HTR-8/SVneo (cell line): ENCODE measurements around the gene SLC16A6.
"Not testable (repeated sequence)": the region's sequence is repeated elsewhere in the genome, so short reads cannot be mapped to it uniquely, and the experiment has no call there.

Source experiments
- DNase-seq: peaks from one replicate; pipeline ENCODE4 v3.0.0; 2011; ENCODE audit warnings: low spot score, mixed read lengths; ENCODE audit not compliant: insufficient read length
- FAIRE-seq: peaks from 2 replicates; lab custom pipeline; 2011; peaks lifted over from hg19 to GRCh38; lab: Jason Lieb, UNC

The SLC16A6 gene

DNA sequence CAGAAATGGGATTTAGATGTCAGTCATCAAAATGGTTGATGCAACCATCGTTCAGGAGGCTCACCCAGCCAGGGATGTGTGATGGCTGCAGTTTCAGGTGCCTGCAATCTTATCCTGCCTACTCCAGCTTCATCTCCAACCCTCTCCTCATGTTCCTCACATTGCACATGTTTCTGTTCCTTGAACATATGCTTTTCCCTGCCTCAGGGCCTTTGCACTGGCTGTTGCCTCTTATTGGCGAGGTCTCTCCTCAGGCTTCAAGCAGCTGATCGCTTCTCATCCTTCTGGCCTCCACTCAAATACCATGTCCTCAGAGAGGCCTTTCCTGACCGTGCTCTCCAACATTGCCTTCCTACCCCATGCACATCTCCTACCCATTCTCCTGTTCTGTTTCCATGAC, 25.0 kb upstream of the SLC16A6 start:
- DNase-seq, result no peak
- FAIRE-seq, result no peak

DNA sequence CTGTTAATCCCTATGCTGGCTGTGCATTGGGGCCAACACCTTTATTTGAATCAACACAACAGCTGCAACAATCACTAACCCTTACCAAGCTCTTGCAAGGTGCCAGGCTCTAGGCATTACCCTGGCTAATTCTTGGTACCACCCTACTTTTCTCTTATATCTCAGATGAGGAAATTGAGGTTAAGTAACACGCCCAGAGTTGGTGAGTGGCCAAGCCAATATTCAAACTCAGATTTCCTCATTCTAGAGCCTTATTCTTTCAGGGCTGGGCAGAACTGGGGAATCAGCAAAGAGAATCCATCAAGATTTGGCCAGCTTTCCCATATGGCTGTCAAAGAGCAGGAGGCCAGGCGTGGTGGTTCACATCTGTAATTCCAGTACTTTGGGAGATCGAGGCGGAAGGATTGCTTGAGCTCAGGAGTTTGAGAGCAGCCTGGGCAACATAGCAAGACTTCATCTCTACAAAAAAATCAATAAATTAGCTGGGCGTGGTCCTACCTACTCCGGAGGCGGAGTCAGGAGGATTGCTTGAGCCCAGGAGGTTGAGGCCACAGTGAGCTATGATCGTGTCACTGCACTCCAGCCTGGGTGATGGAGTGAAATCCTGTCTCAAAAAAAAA, 24.1 kb upstream of the SLC16A6 start:
- DNase-seq, result no peak
- FAIRE-seq, result no peak

DNA sequence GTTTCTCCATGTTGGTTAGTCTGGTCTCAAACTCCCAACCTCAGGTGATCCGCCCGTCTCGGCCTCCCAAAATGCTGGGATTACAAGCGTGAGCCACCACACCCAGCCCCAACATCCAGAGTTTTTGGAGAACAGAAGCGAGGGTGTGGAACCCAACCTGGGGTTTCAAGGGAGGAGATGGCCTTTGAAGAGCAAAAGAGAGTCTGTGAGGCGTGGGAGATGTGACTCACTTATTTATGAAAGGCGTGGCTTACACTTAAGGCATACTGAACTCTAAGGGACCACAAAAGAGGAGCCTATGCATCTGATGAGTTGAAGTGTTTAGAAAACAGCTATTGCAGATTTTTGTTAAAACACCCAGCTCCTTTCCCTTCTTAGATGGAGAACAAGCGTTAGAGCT, 19.2 kb upstream of the SLC16A6 start:
- FAIRE-seq (no peak), DNase-seq (no peak)

DNA sequence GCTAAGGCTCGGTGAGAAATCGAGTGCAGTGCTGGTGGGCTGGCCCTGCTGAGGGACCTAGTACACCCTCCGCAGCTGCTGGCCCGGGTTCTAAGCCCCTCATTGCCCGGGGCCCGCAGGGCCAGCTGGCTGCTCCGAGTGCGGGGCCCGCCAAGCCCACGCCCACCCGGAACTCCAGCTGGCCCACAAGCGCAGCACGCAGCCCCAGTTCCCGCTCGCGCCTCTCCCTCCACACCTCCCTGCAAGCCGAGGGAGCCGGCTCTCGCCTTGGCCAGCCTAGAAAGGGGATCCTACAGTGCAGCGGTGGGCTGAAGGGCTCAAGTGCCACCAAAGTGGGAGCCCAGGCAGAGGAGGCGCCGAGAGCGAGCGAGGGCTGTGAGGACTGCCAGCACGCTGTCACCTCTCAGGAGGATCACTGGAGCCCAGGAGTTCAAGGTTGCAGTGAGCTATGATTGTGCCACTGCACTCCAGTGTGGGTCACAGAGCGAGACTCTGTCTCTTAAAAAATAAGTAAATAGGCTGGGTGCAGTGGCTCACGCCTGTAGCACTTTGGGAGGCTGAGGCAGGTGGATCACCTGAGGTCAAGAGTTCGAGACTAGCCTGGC, 18.2 kb upstream of the SLC16A6 start:
- not testable (repeated sequence) for DNase-seq, FAIRE-seq

DNA sequence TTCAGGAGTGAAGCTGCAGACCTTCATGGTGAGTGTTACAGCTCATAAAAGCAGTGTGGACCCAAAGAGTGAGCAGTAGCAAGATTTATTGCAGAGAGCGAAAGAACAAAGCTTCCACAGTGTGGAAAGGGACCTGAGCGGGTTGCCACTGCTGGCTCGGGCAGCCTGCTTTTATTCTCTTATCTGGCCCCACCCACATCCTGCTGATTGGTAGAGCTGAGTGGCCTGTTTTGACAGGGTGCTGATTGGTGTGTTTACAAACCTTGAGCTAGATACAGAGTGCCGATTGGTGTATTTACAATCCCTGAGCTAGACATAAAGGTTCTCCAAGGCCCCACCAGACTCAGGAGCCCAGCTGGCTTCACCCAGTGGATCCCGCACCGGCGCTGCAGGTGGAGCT, 17.6 kb upstream of the SLC16A6 start:
- DNase-seq, FAIRE-seq: not testable (repeated sequence)

DNA sequence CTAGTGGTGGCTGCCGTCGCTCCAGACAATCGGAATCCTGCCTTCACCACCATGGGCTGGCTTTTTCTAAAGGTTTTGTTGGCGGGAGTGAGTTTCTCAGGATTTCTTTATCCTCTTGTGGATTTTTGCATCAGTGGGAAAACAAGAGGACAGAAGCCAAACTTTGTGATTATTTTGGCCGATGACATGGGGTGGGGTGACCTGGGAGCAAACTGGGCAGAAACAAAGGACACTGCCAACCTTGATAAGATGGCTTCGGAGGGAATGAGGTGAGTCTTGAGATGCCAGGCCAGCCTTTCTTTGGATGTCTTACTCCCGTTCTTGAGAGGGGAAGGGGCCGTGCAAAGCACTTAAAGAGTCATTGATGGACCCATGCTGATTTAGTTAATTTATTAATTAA, 16.5 kb upstream of the SLC16A6 start:
- DNase-seq (no peak), FAIRE-seq (no peak)

DNA sequence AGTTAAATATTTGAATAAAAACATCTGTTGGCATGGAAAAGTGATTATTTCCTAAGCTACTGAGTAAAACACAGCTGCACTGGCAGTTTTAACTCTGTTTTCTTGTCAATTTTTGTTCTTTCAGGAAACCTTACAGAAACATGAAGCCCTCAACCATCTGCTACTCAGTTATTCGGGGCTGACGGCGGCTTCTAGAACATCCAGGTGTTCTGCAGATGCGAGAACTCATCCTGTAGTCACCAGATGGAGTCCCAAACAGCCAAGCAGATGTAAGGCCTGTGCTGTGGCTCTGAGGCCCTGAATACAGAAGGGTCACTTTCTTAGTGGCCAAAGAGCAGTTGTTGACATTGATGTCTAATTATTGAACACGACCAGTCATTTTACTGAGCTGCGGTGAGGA, 15.9 kb upstream of the SLC16A6 start:
- DNase-seq, result no peak
- no peak for FAIRE-seq

DNA sequence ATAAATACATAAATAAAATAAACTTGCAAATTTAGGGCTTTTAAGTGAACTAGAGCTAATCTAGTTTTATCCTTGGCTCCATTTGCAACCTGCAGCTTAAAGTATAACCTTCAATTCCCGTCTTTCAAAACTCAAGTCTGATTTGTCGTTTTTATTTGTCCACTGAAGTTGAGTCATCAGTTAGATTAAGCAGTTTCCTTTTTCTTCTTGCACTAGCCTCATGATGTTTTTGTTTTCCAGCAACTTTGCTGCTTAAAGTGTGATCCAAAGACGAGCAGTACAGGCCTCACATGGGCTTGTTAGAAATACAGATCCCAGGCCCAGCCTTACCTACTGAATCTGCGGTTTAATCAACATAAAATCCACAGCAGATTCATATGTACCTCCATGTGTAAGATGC, 14.2 kb upstream of the SLC16A6 start:
- DNase-seq, result no peak
- no peak for FAIRE-seq

DNA sequence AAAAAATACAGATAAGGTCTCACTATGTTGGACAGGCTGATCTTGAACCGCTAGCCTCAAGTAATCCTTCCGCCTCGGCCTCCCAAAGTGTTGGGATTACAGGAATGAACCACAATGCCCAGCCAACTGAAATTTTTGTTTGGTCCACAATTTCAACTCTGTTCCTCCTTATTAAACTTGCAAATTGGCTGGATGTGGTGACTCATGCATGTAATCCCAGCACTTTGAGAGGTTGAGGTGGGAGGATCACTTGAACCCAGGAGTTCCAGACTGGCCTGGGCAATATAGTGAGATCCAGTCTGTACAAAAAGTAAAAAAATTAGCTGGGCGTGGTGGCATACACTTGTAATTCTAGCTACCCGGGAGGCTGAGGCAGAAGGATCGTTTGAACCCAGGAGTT, 13.8 kb upstream of the SLC16A6 start:
- DNase-seq, result no peak
- no peak for FAIRE-seq

DNA sequence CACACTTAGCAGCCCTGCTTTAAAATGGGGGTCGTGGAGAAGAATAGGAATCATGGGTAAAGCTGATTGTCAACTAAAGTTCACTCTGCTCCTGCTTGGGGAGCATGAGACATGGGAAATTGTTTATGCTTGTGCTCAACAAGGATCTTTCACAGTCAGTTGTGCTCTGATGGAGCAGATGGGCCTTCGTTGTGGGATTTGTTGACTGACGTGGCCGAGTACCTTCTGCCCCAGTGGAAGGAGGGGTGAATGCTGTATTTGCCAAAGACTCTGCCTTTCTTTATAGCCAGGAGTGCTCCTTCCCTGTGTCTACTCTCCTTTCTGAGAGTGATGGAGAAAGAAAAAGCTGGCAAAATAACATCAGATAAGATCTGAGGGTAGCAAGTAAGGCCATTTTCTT, 11.7 kb upstream of the SLC16A6 start:
- FAIRE-seq (no peak), DNase-seq (no peak)

DNA sequence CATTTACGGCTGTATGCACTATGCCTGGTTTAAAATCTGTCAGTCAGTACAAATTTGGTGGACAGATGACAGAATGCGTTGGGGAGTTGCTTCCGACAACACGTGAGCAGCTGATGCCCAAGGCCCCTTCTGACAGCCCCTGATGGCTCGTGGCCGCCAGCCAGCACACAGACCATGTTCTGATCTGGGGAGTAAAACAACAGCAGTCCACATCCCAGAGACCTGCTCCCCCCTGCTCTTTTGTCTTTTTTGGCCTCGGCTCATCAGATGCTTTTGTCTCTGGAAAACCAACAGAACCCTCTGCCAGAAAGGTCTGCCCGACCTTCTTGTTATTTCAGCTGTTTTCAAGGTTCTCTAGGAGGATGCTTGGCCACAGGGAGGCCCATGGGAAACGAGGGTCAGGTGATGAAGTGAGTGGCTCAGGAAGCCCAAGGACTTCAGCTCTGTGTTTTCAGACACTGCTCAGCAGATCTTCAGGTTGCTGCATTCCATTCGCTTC, 11.2 kb upstream of the SLC16A6 start:
- DNase-seq (no peak), FAIRE-seq (no peak)

DNA sequence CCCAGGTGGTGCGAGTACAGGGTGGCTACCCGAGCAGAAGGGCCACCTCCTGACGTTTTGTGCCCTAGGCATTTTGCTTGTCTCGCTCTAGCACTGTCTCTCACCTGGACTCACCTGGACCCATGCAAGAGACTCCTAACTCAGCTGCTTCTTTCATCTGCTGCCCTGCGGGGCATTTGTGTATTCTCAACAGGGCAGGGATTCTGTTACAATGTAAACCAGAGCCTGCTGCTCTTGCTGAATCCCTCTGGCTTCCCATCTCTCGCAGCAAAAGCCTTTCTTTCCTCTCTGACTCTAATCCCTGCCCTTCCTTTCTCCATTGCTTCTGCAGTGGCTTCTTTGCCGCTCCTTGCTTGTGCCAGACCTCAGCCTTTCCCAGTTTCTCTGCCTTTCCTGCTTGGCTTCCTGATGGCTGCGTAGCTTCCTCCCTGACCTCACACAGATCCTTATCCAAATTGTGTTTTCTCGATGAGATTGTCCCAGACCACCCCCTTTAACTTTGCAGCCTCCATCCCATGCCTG, 10.6 kb upstream of the SLC16A6 start:
- DNase-seq (no peak), FAIRE-seq (no peak)

DNA sequence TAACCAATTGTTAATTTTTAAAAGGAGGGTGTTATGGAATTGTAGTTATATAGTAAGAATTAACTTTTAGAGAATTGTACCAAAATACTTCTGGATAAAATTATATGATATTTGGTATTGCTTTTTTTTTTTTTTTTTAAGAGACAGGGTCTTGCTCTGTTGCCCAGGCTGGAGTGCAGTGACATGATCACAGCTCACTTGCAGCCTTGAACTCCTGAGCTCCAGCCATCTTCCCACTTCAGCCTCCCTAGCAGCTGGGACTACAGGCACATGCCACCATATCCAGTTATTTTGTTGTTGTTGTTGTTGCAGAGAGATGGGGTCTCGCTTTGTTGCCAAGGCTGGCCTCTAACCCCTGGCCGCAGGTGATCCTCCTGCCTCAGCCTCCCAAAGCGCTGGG, 8.9 kb upstream of the SLC16A6 start:
- no peak for DNase-seq
- no peak for FAIRE-seq

DNA sequence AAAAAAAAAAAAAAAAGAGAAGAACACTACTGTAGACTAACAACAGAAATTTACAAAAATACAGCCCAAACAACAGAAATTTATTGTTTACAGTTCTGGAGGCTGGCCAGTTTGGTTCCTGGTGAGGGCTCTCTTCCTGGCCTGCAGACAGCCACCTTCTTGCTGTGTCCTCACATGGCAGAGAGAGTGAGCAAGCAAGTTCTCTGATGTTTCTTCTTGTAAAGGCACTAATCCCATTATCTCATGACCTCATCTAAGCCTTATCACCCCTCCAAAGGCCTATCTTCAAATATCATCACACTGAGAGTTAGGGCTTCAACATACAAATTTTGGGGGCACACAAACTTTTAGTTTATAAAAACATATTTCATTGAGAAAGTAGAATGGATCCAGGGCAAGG, 7.7 kb upstream of the SLC16A6 start:
- FAIRE-seq, result no peak
- no peak for DNase-seq

DNA sequence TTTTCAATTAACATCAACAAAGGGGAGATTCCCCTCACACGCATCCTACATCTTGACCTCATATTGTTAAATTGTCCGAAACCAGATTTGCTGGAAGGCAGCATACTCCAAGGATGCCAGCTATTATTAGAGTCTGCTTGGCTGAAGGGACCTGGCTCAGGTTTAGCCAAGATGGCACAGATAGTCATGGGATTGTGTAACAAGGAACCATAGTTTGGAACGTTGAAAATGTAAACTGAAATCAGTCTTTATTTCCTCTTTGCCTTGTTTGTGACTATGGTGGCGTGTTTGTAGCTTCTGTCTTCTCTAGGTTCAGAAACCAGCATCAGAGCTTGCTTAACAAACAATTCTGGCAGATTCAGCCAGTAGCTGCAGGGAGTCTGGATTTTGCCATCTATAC, 6.3 kb upstream of the SLC16A6 start:
- DNase-seq (no peak), FAIRE-seq (no peak)

DNA sequence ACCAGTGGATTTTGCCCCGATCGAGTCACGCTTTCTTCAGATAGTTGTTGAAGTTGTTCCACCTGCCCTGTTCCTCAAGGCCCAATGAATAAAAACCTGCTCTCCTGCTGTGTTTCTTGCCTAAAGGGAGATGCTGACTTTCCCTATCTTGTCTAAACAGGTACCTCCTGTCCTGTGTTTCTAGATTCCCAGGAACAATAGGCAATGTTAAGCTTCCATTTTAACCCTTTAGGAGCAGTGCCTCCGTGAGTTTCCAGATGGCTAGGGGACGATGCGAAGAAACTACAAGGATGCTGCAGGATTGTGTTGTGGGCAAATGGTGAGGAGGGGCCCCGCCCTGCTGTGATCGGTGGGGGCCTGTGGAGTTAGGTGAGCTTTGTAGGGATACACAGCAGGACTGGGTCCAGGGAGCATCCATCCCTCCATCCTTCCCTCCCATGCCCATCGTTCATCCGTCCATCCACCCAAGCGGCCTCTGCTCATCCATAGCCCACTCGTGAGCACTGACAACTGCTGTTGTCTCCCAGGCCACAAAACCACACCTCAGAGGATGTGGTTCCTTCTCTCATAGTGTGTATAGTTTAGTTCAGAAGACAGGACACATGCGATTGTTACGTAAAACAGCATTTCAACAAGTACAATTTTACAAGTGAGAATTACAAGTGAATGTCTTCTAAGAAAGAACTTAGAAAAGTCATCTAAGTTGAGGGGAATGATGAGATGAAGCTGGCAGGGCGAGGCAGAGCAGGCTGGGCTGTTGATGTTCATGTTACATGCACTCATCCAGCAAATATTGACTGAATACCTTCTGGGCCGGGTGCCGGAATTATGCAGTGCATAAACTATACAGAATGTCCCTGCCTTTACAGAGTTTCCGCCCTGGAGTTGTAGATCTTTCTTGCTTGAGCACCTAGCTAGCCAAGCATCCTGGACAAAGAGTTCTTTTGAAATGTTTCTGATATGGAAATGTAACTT, 5.6 kb upstream of the SLC16A6 start:
- FAIRE-seq, result peak; percentile 72
- DNase-seq, result no peak

DNA sequence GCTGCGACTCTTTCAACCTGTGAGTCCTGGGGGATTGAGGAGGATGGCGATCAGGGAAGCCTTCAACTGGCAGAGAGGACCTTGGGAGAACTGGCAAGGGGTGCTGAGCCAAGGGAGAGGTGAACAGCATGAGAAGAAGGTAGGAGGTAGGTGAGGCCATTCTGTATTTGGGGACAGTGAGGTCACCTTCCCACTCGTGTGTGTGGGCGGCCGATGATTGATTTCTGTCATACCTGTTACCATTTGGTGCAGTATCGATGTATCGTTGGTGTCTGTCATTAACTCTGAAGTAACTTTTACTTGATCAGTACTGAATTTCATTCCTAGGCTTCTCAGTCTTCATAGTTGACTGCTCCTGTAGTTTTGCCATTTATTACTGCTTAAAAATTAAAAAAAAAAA, 4.2 kb upstream of the SLC16A6 start:
- no peak for DNase-seq
- FAIRE-seq, result no peak

DNA sequence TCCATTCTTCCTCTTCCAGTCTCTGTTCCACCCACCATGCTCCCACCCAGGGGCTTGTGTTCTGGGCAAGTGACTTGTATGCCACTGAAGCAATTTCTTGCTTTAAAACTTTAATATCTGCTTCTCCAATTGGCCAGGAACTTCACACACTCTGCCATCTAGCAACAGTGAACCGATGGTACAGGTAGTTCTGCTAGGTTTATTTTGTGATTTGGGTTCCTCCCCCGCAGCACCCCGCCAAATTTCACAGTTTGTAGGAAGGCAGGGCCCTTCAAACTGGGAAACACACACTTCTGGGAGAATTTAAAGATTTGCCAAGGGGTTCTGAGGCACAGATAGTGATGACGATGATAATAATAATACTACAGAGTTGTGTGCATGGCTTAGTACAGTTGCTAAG, 3.7 kb upstream of the SLC16A6 start:
- DNase-seq, result no peak
- FAIRE-seq, result no peak

DNA sequence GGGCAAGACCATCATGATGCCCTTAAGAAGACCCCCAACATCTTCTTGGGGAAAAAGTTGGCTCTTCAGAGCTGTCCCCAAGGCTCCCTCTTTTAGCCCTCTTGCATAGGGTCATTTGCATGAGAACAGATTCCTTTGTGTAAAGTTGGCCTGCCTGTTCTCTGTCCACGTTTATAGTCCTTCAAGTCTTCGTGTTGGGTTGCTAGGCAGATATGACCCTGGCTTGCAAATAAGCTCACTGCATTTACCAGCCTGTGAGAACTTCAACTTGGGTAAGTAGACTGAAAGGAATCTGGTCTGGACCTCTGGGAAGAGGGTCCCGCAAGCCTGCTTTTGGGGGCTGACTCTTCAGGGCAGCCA, 3.2 kb upstream of the SLC16A6 start:
- no peak for FAIRE-seq
- DNase-seq, result no peak

DNA sequence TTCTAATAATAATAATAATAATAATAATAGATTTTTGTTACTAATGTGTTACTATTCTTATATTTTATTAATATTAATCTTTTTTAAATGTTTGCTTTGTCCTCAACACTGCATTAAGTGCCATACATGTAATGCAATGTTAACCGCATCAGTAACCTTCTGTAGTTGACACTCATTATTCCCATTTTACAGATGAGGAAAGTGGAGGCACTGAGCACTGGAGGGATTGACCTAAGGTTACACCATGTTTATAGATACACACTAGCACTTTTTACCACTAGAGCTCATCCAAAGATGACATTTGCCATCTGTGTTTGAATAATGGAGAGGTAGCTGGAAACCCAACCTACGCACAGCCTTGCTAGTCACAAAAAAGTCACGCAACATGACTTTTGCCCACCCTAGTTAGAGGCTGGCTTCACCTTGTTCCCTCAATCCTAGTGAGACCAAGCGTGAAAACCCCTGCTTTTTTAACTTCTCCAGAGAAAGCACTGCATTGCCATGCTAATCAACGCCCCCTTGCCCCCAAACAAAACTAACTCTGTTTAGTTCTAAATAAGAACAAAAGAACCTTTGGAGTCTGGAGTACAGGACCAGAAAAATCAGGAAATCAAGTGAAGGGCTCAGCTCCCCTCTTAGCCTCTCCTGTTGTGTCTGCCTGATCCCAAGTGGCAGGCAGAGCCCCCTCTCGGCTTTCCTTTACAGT, 2.7 kb upstream of the SLC16A6 start:
- no peak for FAIRE-seq

More for the DNA sequence above, 2.7 kb upstream of the SLC16A6 start:
- no peak for DNase-seq
